Thoracic aorta (tissue), 2 donors: Measurements from ENCODE around the gene MC3R. TPM values are rescaled to one million over a fixed set of nuclear protein-coding genes. Genes with fewer than 3 reads are reported as not detected.

ENCODE experiments used
- ATAC-seq: fragments of 150-250 bp; one replicate; pipeline ENCODE4 v1.8.0; 2017; ENCODE audit warnings: low read depth; ENCODE audit not compliant: insufficient number of reproducible peaks, low FRiP score
- DNase-seq: peaks from one replicate; pipeline ENCODE4 v3.0.0-alpha.2; 2020; ENCODE audit warnings: low spot score
- H3K27ac ChIP-seq, 2 donors: fragments of 200-600 bp; sonication (generic); 1 replicate in 1 of 2; 2 replicates in 1 of 2; pipeline ENCODE4 v1.5.1; 2016; ENCODE audit warnings: mild to moderate bottlenecking in 2 of 2, moderate library complexity in 2 of 2
- H3K27me3 ChIP-seq: fragments of 200-600 bp; sonication (generic); replicated peaks from 2 replicates; pipeline ENCODE4 v1.6.0; 2016; ENCODE audit warnings: mild to moderate bottlenecking; ENCODE audit not compliant: insufficient read depth
- H3K36me3 ChIP-seq: fragments of 200-600 bp; sonication (generic); one replicate; pipeline ENCODE4 v1.5.1; 2016
- H3K4me1 ChIP-seq, 2 donors: fragments of 200-600 bp; sonication (generic); 1 replicate in 1 of 2; 2 replicates in 1 of 2; pipeline versions ENCODE4 v1.5.1 to v1.6.0; 2016; ENCODE audit warnings: low read depth in 2 of 2, mild to moderate bottlenecking in 1 of 2; ENCODE audit not compliant: control insufficient read depth in 1 of 2
- H3K4me3 ChIP-seq: fragments of 200-600 bp; sonication (generic); 2 replicates; pipeline ENCODE4 v1.5.1; 2016; ENCODE audit warnings: mild to moderate bottlenecking
- H3K9me3 ChIP-seq: fragments of 200-600 bp; sonication (generic); 2 replicates; pipeline ENCODE4 v1.5.1; 2016
- total RNA-seq, 2 donors: library from RNA; depleted of rRNA; stranded (reverse); fragments of >200 nt; gene quantifications; one replicate each; pipeline versions ENCODE4 v1.1.0 to v1.2.3, GENCODE V29; 2016
- TF ChIP-seq, protein P1 (sequence below): fragments of 200-600 bp; sonication (generic); IDR thresholded peaks from one replicate; pipeline ENCODE4 v1.5.1; 2019; ENCODE audit warnings: antibody characterized with exemption

MC3R gene
- total RNA-seq, 2 donors from 2014 or later = not detected

- Histone ChIP-seq H3K36me3 (no peaks in the 10 kb centered on the region), H3K27ac (no peak overlapping the region), H3K4me3 (no peak overlapping the region), H3K4me1 (no peaks in the 10 kb centered on the region), H3K27me3 (no peaks in the 10 kb centered on the region), H3K9me3 (no peaks in the 10 kb centered on the region)
- TF ChIP-seq, protein P1, sequence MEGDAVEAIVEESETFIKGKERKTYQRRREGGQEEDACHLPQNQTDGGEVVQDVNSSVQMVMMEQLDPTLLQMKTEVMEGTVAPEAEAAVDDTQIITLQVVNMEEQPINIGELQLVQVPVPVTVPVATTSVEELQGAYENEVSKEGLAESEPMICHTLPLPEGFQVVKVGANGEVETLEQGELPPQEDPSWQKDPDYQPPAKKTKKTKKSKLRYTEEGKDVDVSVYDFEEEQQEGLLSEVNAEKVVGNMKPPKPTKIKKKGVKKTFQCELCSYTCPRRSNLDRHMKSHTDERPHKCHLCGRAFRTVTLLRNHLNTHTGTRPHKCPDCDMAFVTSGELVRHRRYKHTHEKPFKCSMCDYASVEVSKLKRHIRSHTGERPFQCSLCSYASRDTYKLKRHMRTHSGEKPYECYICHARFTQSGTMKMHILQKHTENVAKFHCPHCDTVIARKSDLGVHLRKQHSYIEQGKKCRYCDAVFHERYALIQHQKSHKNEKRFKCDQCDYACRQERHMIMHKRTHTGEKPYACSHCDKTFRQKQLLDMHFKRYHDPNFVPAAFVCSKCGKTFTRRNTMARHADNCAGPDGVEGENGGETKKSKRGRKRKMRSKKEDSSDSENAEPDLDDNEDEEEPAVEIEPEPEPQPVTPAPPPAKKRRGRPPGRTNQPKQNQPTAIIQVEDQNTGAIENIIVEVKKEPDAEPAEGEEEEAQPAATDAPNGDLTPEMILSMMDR = no peak
- DNase-seq (no peak), ATAC-seq (no peak)
Measured at GRCh38 chr20:56245761-56246160, 2.8 kb upstream of the MC3R start.

GRCh38 chr20:56249244-56249955, 868 bp downstream of the MC3R start:
- ATAC-seq (no peak), DNase-seq (no peak)

GRCh38 chr20:56249956-56250355, 1.4 kb downstream of the MC3R start:
- no peaks in the 10 kb centered on the region for H3K27me3 ChIP-seq
- TF ChIP-seq, protein P1 = no peak
- DNase-seq = no peak
- H3K36me3 ChIP-seq = no peaks in the 10 kb centered on the region
- H3K4me3 ChIP-seq = no peak overlapping the region
- H3K27ac ChIP-seq = no peak overlapping the region
- no peaks in the 10 kb centered on the region for H3K4me1 ChIP-seq
- H3K9me3 ChIP-seq = no peaks in the 10 kb centered on the region
- ATAC-seq = no peak

More at GRCh38 chr20:56249244-56249955, 868 bp downstream of the MC3R start:
- TF ChIP-seq, protein P1 = no peak
- no peaks in the 10 kb centered on the region for H3K9me3 ChIP-seq
- no peaks in the 10 kb centered on the region for H3K36me3 ChIP-seq
- no peaks in the 10 kb centered on the region for H3K4me1 ChIP-seq
- no peak overlapping the region for H3K4me3 ChIP-seq
- H3K27me3 ChIP-seq = no peaks in the 10 kb centered on the region
- H3K27ac ChIP-seq = no peak overlapping the region

- TF ChIP-seq, protein P1 = no peak
- no peak overlapping the region for H3K4me3 ChIP-seq
- no peak overlapping the region for H3K27ac ChIP-seq
- no peaks in the 10 kb centered on the region for H3K9me3 ChIP-seq
- no peak for DNase-seq
- ATAC-seq = no peak
- no peaks in the 10 kb centered on the region for H3K27me3 ChIP-seq
- no peaks in the 10 kb centered on the region for H3K4me1 ChIP-seq
- no peaks in the 10 kb centered on the region for H3K36me3 ChIP-seq
Measured at GRCh38 chr20:56257604-56258003, 9.1 kb downstream of the MC3R start.

GRCh38 chr20:56259948-56260347, 11.4 kb downstream of the MC3R start:
- Histone ChIP-seq H3K36me3 (no peaks in the 10 kb centered on the region), H3K4me1 (no peaks in the 10 kb centered on the region), H3K9me3 (no peaks in the 10 kb centered on the region), H3K27ac (no peak overlapping the region), H3K27me3 (no peaks in the 10 kb centered on the region), H3K4me3 (no peak overlapping the region)
- DNase-seq (no peak), ATAC-seq (no peak)
- TF ChIP-seq, protein P1 = no peak
